Measurements from ENCODE around the gene CHD9.
A peak's percentile ranks its signal among the peaks of the same experiment; 100 is the strongest.
"Not testable (repeated sequence)": the region's sequence is repeated elsewhere in the genome, so short reads cannot be mapped to it uniquely, and the experiment has no call there.

CHD9 gene

GRCh38 chr16:53219795-53220454, 165.1 kb downstream of the CHD9 start:
- DNase-seq (ENCODE audit: low read depth in 1 of 2, low spot score in 1 of 2): no peak
- TF ChIP-seq JUND (IDR thresholded peaks at IDR 0.05; ENCODE audit: low read depth): no peak
- in situ Hi-C loops (cut with HindIII; ENCODE audit: low pct_unique_long_range_greater_than_20kb, low sequenced_read_pairs): no loop called here

GRCh38 chr16:53220585-53220984, 165.8 kb downstream of the CHD9 start:
- DNase-seq (ENCODE audit: low read depth in 1 of 2, low spot score in 1 of 2): peak in 1 of 2 experiments; percentile 16
- no peak for TF ChIP-seq JUND (IDR thresholded peaks at IDR 0.05; ENCODE audit: low read depth)
- in situ Hi-C loops (cut with HindIII; ENCODE audit: low pct_unique_long_range_greater_than_20kb, low sequenced_read_pairs): no loop called here

GRCh38 chr16:53224951-53225533, 170.3 kb downstream of the CHD9 start:
- TF ChIP-seq JUND (IDR thresholded peaks at IDR 0.05; ENCODE audit: low read depth): no peak
- peak in 1 of 2 experiments; percentile 4 for DNase-seq (ENCODE audit: low read depth in 1 of 2, low spot score in 1 of 2)
- in situ Hi-C loops (cut with HindIII; ENCODE audit: low pct_unique_long_range_greater_than_20kb, low sequenced_read_pairs): no loop called here

GRCh38 chr16:53232826-53233529, 178.2 kb downstream of the CHD9 start:
- in situ Hi-C loops (cut with HindIII; ENCODE audit: low pct_unique_long_range_greater_than_20kb, low sequenced_read_pairs): no loop called here
- DNase-seq (ENCODE audit: low read depth in 1 of 2, low spot score in 1 of 2): peak in 1 of 2 experiments; percentile 49
- no peak for TF ChIP-seq JUND (IDR thresholded peaks at IDR 0.05; ENCODE audit: low read depth)

- in situ Hi-C loops (cut with HindIII; ENCODE audit: low pct_unique_long_range_greater_than_20kb, low sequenced_read_pairs): no loop called here
- no peak for DNase-seq (ENCODE audit: low read depth in 1 of 2, low spot score in 1 of 2)
These were observed 180.0 kb downstream of the CHD9 start for GRCh38 chr16:53234836-53235235.

GRCh38 chr16:53235851-53236250, 181.1 kb downstream of the CHD9 start:
- no peak for TF ChIP-seq JUND (IDR thresholded peaks at IDR 0.05; ENCODE audit: low read depth)
- no peak for DNase-seq (ENCODE audit: low read depth in 1 of 2, low spot score in 1 of 2)
- in situ Hi-C loops (cut with HindIII; ENCODE audit: low pct_unique_long_range_greater_than_20kb, low sequenced_read_pairs): no loop called here

More at GRCh38 chr16:53234836-53235235, 180.0 kb downstream of the CHD9 start:
- TF ChIP-seq JUND (IDR thresholded peaks at IDR 0.05; ENCODE audit: low read depth): no peak

- in situ Hi-C loops (cut with HindIII; ENCODE audit: low pct_unique_long_range_greater_than_20kb, low sequenced_read_pairs): no loop called here
- DNase-seq (ENCODE audit: low read depth in 1 of 2, low spot score in 1 of 2): no peak
- no peak for TF ChIP-seq JUND (IDR thresholded peaks at IDR 0.05; ENCODE audit: low read depth)
These were observed 194.5 kb downstream of the CHD9 start for GRCh38 chr16:53249331-53249730.

GRCh38 chr16:53257001-53257400, 202.2 kb downstream of the CHD9 start:
- in situ Hi-C loops (cut with HindIII; ENCODE audit: low pct_unique_long_range_greater_than_20kb, low sequenced_read_pairs): no loop called here
- no peak for TF ChIP-seq JUND (IDR thresholded peaks at IDR 0.05; ENCODE audit: low read depth)

GRCh38 chr16:53258809-53259208, 204.0 kb downstream of the CHD9 start:
- no peak for DNase-seq (ENCODE audit: low read depth in 1 of 2, low spot score in 1 of 2)
- no peak for TF ChIP-seq JUND (IDR thresholded peaks at IDR 0.05; ENCODE audit: low read depth)
- in situ Hi-C loops (cut with HindIII; ENCODE audit: low pct_unique_long_range_greater_than_20kb, low sequenced_read_pairs): no loop called here

More at GRCh38 chr16:53257001-53257400, 202.2 kb downstream of the CHD9 start:
- DNase-seq (ENCODE audit: low read depth in 1 of 2, low spot score in 1 of 2): no peak

GRCh38 chr16:53261276-53261675, 206.5 kb downstream of the CHD9 start:
- no peak for TF ChIP-seq JUND (IDR thresholded peaks at IDR 0.05; ENCODE audit: low read depth)
- in situ Hi-C loops (cut with HindIII; ENCODE audit: low pct_unique_long_range_greater_than_20kb, low sequenced_read_pairs): no loop called here
- DNase-seq (ENCODE audit: low read depth in 1 of 2, low spot score in 1 of 2): no peak

- in situ Hi-C loops (cut with HindIII; ENCODE audit: low pct_unique_long_range_greater_than_20kb, low sequenced_read_pairs): no loop called here
- TF ChIP-seq JUND (IDR thresholded peaks at IDR 0.05; ENCODE audit: low read depth): no peak
These were observed 207.9 kb downstream of the CHD9 start for GRCh38 chr16:53262645-53263044.

GRCh38 chr16:53266156-53266555, 211.4 kb downstream of the CHD9 start:
- in situ Hi-C loops (cut with HindIII; ENCODE audit: low pct_unique_long_range_greater_than_20kb, low sequenced_read_pairs): no loop called here
- DNase-seq (ENCODE audit: low read depth in 1 of 2, low spot score in 1 of 2): no peak
- TF ChIP-seq JUND (IDR thresholded peaks at IDR 0.05; ENCODE audit: low read depth): no peak

More at GRCh38 chr16:53262645-53263044, 207.9 kb downstream of the CHD9 start:
- DNase-seq (ENCODE audit: low read depth in 1 of 2, low spot score in 1 of 2): no peak

GRCh38 chr16:53278498-53278897, 223.7 kb downstream of the CHD9 start:
- in situ Hi-C loops (cut with HindIII; ENCODE audit: low pct_unique_long_range_greater_than_20kb, low sequenced_read_pairs); DNase-seq (ENCODE audit: low read depth in 1 of 2, low spot score in 1 of 2): not testable (repeated sequence)
